ENCODE measurements around the gene EXT2. TPM values are rescaled to one million over a fixed set of nuclear protein-coding genes. Genes with fewer than 3 reads are reported as not detected.

The EXT2 gene
- total and polyA plus RNA-seq, 2 donors: 19.3 to 20.2 TPM

- H3K9me3 ChIP-seq (ENCODE audit: control insufficient read depth in 2 of 2, insufficient read depth in 1 of 2, low read length in 1 of 2): no peaks in the 10 kb centered on the region
- H3K27ac ChIP-seq (ENCODE audit: low read depth in 1 of 2, low read length in 1 of 2): no peak overlapping the region
- no peaks in the 10 kb centered on the region for H3K4me1 ChIP-seq (ENCODE audit: control insufficient read depth in 2 of 2, insufficient read depth in 2 of 2, low read length in 2 of 2)
- H3K36me3 ChIP-seq (ENCODE audit: control insufficient read depth in 2 of 2, insufficient read depth in 2 of 2, low read length in 1 of 2): peaks cover 0 to 3% of the 10 kb centered on the region in 2 donors
- DNase-seq (ENCODE audit: low read depth in 6 of 9, low spot score in 9 of 9): no peak
- H3K4me3 ChIP-seq (ENCODE audit: low read length in 2 of 2): no peak overlapping the region
- H3K27me3 ChIP-seq (ENCODE audit: control insufficient read depth in 2 of 2, insufficient read depth in 1 of 2, low read length in 1 of 2): no peaks in the 10 kb centered on the region
- WGBS: 100% methylated on average over 1 of the region's 1 CpG
These were observed 82.4 kb downstream of the EXT2 start for GRCh38 chr11:44177905-44178304.

GRCh38 chr11:44178381-44178780 is 82.9 kb downstream of the EXT2 start:
- no peak for DNase-seq (ENCODE audit: low read depth in 6 of 9, low spot score in 9 of 9)
- Histone ChIP-seq H3K4me1 (ENCODE audit: control insufficient read depth in 2 of 2, insufficient read depth in 2 of 2, low read length in 2 of 2) (no peaks in the 10 kb centered on the region), H3K27ac (ENCODE audit: low read depth in 1 of 2, low read length in 1 of 2) (no peak overlapping the region), H3K4me3 (ENCODE audit: low read length in 2 of 2) (no peak overlapping the region), H3K36me3 (ENCODE audit: control insufficient read depth in 2 of 2, insufficient read depth in 2 of 2, low read length in 1 of 2) (no peaks in the 10 kb centered on the region), H3K9me3 (ENCODE audit: control insufficient read depth in 2 of 2, insufficient read depth in 1 of 2, low read length in 1 of 2) (no peaks in the 10 kb centered on the region), H3K27me3 (ENCODE audit: control insufficient read depth in 2 of 2, insufficient read depth in 1 of 2, low read length in 1 of 2) (no peaks in the 10 kb centered on the region)
- WGBS: 75% methylated on average over 3 of the region's 3 CpGs

GRCh38 chr11:44179173-44179572 is 83.7 kb downstream of the EXT2 start:
- no peaks in the 10 kb centered on the region for H3K9me3 ChIP-seq (ENCODE audit: control insufficient read depth in 2 of 2, insufficient read depth in 1 of 2, low read length in 1 of 2)
- no peaks in the 10 kb centered on the region for H3K27me3 ChIP-seq (ENCODE audit: control insufficient read depth in 2 of 2, insufficient read depth in 1 of 2, low read length in 1 of 2)
- 94% methylated on average over 4 of the region's 4 CpGs for WGBS
- no peak overlapping the region for H3K4me3 ChIP-seq (ENCODE audit: low read length in 2 of 2)
- H3K4me1 ChIP-seq (ENCODE audit: control insufficient read depth in 2 of 2, insufficient read depth in 2 of 2, low read length in 2 of 2): no peaks in the 10 kb centered on the region
- H3K36me3 ChIP-seq (ENCODE audit: control insufficient read depth in 2 of 2, insufficient read depth in 2 of 2, low read length in 1 of 2): no peaks in the 10 kb centered on the region
- no peak overlapping the region for H3K27ac ChIP-seq (ENCODE audit: low read depth in 1 of 2, low read length in 1 of 2)
- DNase-seq (ENCODE audit: low read depth in 6 of 9, low spot score in 9 of 9): no peak

GRCh38 chr11:44180107-44180506 is 84.6 kb downstream of the EXT2 start:
- Histone ChIP-seq H3K9me3 (ENCODE audit: control insufficient read depth in 2 of 2, insufficient read depth in 1 of 2, low read length in 1 of 2) (no peaks in the 10 kb centered on the region), H3K4me1 (ENCODE audit: control insufficient read depth in 2 of 2, insufficient read depth in 2 of 2, low read length in 2 of 2) (no peaks in the 10 kb centered on the region), H3K27me3 (ENCODE audit: control insufficient read depth in 2 of 2, insufficient read depth in 1 of 2, low read length in 1 of 2) (no peaks in the 10 kb centered on the region), H3K36me3 (ENCODE audit: control insufficient read depth in 2 of 2, insufficient read depth in 2 of 2, low read length in 1 of 2) (no peaks in the 10 kb centered on the region), H3K27ac (ENCODE audit: low read depth in 1 of 2, low read length in 1 of 2) (no peak overlapping the region), H3K4me3 (ENCODE audit: low read length in 2 of 2) (no peak overlapping the region)
- no peak for DNase-seq (ENCODE audit: low read depth in 6 of 9, low spot score in 9 of 9)
- 97% methylated on average over 2 of the region's 2 CpGs for WGBS

GRCh38 chr11:44185522-44185921 is 90.0 kb downstream of the EXT2 start:
- no peaks in the 10 kb centered on the region for H3K9me3 ChIP-seq (ENCODE audit: control insufficient read depth in 2 of 2, insufficient read depth in 1 of 2, low read length in 1 of 2)
- no peaks in the 10 kb centered on the region for H3K36me3 ChIP-seq (ENCODE audit: control insufficient read depth in 2 of 2, insufficient read depth in 2 of 2, low read length in 1 of 2)
- no peak overlapping the region for H3K4me3 ChIP-seq (ENCODE audit: low read length in 2 of 2)
- H3K4me1 ChIP-seq (ENCODE audit: control insufficient read depth in 2 of 2, insufficient read depth in 2 of 2, low read length in 2 of 2): no peaks in the 10 kb centered on the region
- no peaks in the 10 kb centered on the region for H3K27me3 ChIP-seq (ENCODE audit: control insufficient read depth in 2 of 2, insufficient read depth in 1 of 2, low read length in 1 of 2)
- DNase-seq (ENCODE audit: low read depth in 6 of 9, low spot score in 9 of 9): no peak
- no peak overlapping the region for H3K27ac ChIP-seq (ENCODE audit: low read depth in 1 of 2, low read length in 1 of 2)

- H3K4me3 ChIP-seq (ENCODE audit: low read length in 2 of 2): no peak overlapping the region
- no peaks in the 10 kb centered on the region for H3K36me3 ChIP-seq (ENCODE audit: control insufficient read depth in 2 of 2, insufficient read depth in 2 of 2, low read length in 1 of 2)
- no peak for DNase-seq (ENCODE audit: low read depth in 6 of 9, low spot score in 9 of 9)
- H3K27me3 ChIP-seq (ENCODE audit: control insufficient read depth in 2 of 2, insufficient read depth in 1 of 2, low read length in 1 of 2): no peaks in the 10 kb centered on the region
- H3K9me3 ChIP-seq (ENCODE audit: control insufficient read depth in 2 of 2, insufficient read depth in 1 of 2, low read length in 1 of 2): no peaks in the 10 kb centered on the region
- no peak overlapping the region for H3K27ac ChIP-seq (ENCODE audit: low read depth in 1 of 2, low read length in 1 of 2)
- WGBS: 95% methylated on average over 2 of the region's 2 CpGs
- no peaks in the 10 kb centered on the region for H3K4me1 ChIP-seq (ENCODE audit: control insufficient read depth in 2 of 2, insufficient read depth in 2 of 2, low read length in 2 of 2)
These were observed 90.9 kb downstream of the EXT2 start for GRCh38 chr11:44186321-44186930.

GRCh38 chr11:44188643-44189042 is 93.2 kb downstream of the EXT2 start:
- Histone ChIP-seq H3K4me1 (ENCODE audit: control insufficient read depth in 2 of 2, insufficient read depth in 2 of 2, low read length in 2 of 2) (no peaks in the 10 kb centered on the region), H3K4me3 (ENCODE audit: low read length in 2 of 2) (no peak overlapping the region), H3K36me3 (ENCODE audit: control insufficient read depth in 2 of 2, insufficient read depth in 2 of 2, low read length in 1 of 2) (no peaks in the 10 kb centered on the region), H3K27me3 (ENCODE audit: control insufficient read depth in 2 of 2, insufficient read depth in 1 of 2, low read length in 1 of 2) (no peaks in the 10 kb centered on the region), H3K27ac (ENCODE audit: low read depth in 1 of 2, low read length in 1 of 2) (no peak overlapping the region), H3K9me3 (ENCODE audit: control insufficient read depth in 2 of 2, insufficient read depth in 1 of 2, low read length in 1 of 2) (no peaks in the 10 kb centered on the region)
- peak in 1 of 9 donors; percentile 3 for DNase-seq (ENCODE audit: low read depth in 6 of 9, low spot score in 9 of 9)
- WGBS: 96% methylated on average over 3 of the region's 3 CpGs

- WGBS: 97% methylated on average over 5 of the region's 5 CpGs
- Histone ChIP-seq H3K4me1 (ENCODE audit: control insufficient read depth in 2 of 2, insufficient read depth in 2 of 2, low read length in 2 of 2) (no peaks in the 10 kb centered on the region), H3K27me3 (ENCODE audit: control insufficient read depth in 2 of 2, insufficient read depth in 1 of 2, low read length in 1 of 2) (no peaks in the 10 kb centered on the region), H3K4me3 (ENCODE audit: low read length in 2 of 2) (no peak overlapping the region), H3K36me3 (ENCODE audit: control insufficient read depth in 2 of 2, insufficient read depth in 2 of 2, low read length in 1 of 2) (no peaks in the 10 kb centered on the region), H3K9me3 (ENCODE audit: control insufficient read depth in 2 of 2, insufficient read depth in 1 of 2, low read length in 1 of 2) (no peaks in the 10 kb centered on the region), H3K27ac (ENCODE audit: low read depth in 1 of 2, low read length in 1 of 2) (no peak overlapping the region)
- no peak for DNase-seq (ENCODE audit: low read depth in 6 of 9, low spot score in 9 of 9)
These were observed 94.8 kb downstream of the EXT2 start for GRCh38 chr11:44189986-44190882.

GRCh38 chr11:44190883-44191230 is 95.4 kb downstream of the EXT2 start:
- Histone ChIP-seq H3K4me3 (ENCODE audit: low read length in 2 of 2) (no peak overlapping the region), H3K27me3 (ENCODE audit: control insufficient read depth in 2 of 2, insufficient read depth in 1 of 2, low read length in 1 of 2) (no peaks in the 10 kb centered on the region), H3K4me1 (ENCODE audit: control insufficient read depth in 2 of 2, insufficient read depth in 2 of 2, low read length in 2 of 2) (no peaks in the 10 kb centered on the region), H3K9me3 (ENCODE audit: control insufficient read depth in 2 of 2, insufficient read depth in 1 of 2, low read length in 1 of 2) (no peaks in the 10 kb centered on the region), H3K36me3 (ENCODE audit: control insufficient read depth in 2 of 2, insufficient read depth in 2 of 2, low read length in 1 of 2) (no peaks in the 10 kb centered on the region), H3K27ac (ENCODE audit: low read depth in 1 of 2, low read length in 1 of 2) (no peak overlapping the region)
- WGBS: 96% methylated on average over 2 of the region's 2 CpGs
- DNase-seq (ENCODE audit: low read depth in 6 of 9, low spot score in 9 of 9): no peak

Data from thymus (tissue), 11 donors.